Measurements from ENCODE around the gene PRKCZ.

Gene PRKCZ

DNA sequence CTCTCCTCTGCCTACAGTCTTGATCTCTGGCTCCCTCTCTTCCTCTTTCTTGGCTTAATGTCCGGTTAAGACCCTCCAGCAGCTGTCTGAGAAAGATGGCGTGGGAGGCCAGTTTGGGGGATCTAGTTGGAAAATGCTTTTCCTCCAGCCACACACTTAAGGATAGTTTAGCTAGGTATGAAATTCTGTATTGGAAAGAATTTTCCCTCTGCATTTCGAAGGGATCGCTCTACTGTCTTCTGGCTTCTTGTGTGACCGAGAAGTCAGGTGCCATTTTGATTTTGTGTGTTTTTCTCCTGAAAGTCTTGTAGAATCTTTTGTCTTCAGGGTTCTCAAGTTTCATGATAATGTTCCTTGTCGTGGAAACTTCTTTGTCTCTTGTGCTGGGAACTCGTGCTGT is 28.0 kb downstream of the PRKCZ start:
- H3K4me3 ChIP-seq (ENCODE audit: low read depth, low read length) = no peak overlapping the region
- TF ChIP-seq, protein P1, sequence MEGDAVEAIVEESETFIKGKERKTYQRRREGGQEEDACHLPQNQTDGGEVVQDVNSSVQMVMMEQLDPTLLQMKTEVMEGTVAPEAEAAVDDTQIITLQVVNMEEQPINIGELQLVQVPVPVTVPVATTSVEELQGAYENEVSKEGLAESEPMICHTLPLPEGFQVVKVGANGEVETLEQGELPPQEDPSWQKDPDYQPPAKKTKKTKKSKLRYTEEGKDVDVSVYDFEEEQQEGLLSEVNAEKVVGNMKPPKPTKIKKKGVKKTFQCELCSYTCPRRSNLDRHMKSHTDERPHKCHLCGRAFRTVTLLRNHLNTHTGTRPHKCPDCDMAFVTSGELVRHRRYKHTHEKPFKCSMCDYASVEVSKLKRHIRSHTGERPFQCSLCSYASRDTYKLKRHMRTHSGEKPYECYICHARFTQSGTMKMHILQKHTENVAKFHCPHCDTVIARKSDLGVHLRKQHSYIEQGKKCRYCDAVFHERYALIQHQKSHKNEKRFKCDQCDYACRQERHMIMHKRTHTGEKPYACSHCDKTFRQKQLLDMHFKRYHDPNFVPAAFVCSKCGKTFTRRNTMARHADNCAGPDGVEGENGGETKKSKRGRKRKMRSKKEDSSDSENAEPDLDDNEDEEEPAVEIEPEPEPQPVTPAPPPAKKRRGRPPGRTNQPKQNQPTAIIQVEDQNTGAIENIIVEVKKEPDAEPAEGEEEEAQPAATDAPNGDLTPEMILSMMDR (IDR thresholded peaks at IDR 0.05; ENCODE audit: insufficient read depth, low read depth, low read length, missing control alignments) = no peak
- no peak for DNase-seq (ENCODE audit: low read depth)

DNA sequence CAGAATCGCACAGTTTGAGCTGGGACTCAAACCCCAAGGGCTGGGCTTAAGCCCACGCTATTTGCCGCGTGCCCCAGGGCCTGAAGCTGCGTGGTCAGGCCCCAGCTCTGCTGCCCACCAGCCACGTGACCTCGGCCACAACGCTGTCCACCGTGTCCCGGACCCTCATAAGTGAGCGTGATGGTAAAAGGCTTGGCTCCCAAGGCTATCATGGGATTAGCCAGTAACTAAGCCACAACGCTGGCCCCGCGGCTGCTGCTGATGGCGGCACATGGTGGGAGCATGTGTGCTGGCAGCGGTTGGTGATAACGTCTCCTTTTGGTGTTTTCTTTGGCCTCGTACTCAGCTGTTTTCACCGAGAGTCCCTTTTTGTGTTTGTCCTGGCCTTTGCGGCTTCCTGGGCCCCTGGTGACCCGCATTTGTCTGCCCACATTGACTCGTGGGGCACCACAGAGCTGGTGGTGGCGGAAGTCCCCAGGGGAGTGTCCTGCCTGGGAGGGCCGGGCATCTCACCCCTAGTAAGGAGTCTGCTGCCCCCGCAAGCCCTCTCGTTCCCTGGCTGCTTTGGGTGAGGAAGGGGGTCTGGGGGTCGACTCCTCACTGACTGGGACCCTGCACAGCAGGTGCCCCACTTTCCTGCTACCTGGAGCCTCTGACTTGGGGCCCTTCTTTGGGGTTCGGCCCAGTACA is 29.3 kb downstream of the PRKCZ start:
- TF ChIP-seq, protein P1 (IDR thresholded peaks at IDR 0.05; ENCODE audit: insufficient read depth, low read depth, low read length, missing control alignments) = no peak
- H3K4me3 ChIP-seq (ENCODE audit: low read depth, low read length) = no peak overlapping the region
- no peak for DNase-seq (ENCODE audit: low read depth)

DNA sequence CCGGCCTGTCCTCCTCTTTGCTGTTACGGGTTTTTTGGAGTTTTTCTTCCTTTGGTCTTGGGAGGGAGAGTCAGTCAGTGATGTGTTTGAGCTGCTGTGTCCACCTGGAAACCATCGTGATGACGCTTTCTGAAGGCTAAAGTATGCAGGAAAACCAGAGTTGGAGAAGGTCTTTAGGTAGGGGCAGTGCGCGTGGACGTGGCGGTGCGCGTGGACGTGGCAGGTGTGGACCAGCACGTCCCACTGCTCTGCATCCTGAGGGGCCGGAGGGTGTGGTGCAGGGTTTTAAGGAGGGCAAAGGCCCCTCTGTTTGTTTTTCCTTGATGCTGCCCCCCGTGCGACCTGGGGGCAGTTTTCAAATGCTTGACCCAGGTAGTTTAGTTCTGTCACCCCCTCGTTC is 29.9 kb downstream of the PRKCZ start:
- no peak overlapping the region for H3K4me3 ChIP-seq (ENCODE audit: low read depth, low read length)
- no peak for DNase-seq (ENCODE audit: low read depth)
- TF ChIP-seq, protein P1 (IDR thresholded peaks at IDR 0.05; ENCODE audit: insufficient read depth, low read depth, low read length, missing control alignments) = no peak

DNA sequence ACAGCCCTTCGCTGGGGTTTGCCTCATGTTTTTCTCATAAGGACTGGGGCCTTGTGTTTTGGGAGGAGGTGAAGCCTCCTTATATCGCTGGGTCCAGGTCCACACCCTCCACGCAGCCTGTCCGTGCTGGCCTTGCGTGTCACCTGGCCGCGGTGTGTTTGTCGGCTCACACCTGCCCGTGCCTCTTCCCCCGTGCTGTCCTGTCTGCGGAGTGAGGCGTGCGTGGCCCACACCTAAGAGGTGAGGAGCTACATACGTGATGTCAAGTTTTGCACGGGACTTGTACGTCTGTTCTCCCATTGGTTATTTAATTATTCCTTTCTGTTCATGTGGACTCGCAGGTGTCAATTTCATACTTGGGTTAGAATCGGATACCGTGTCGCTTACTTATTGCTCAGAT is 30.7 kb downstream of the PRKCZ start:
- TF ChIP-seq, protein P1 (IDR thresholded peaks at IDR 0.05; ENCODE audit: insufficient read depth, low read depth, low read length, missing control alignments) = no peak
- no peak overlapping the region for H3K4me3 ChIP-seq (ENCODE audit: low read depth, low read length)
- no peak for DNase-seq (ENCODE audit: low read depth)

DNA sequence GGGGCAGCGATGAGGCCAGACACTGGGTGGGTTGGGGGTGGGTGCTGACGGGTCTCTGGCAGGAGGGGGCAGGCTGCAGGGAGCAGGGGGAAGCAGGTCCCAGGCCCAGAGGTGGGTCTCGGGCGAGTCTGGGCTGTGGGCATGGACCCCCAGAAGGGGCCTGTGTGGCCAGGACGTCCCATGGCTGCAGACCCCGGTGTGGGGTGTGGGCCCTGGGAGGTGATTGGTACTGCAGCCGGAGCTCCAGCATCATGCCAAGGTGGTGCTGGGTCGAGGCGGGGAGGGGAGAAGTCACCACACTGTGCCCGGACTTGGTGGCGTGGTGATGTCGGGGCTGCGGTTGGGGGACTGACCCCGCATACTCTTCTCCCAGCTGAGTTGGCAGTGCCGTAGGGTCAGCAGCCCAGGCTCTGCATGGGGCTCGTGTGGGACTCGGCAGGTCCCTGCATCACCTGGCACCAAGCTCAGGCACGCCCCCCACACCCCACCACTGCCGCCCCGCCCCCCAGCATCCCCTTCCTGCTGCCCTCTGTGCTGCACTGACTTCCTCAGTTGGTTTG is 31.2 kb downstream of the PRKCZ start:
- no peak for DNase-seq (ENCODE audit: low read depth)
- TF ChIP-seq, protein P1 (IDR thresholded peaks at IDR 0.05; ENCODE audit: insufficient read depth, low read depth, low read length, missing control alignments) = no peak
- H3K4me3 ChIP-seq (ENCODE audit: low read depth, low read length) = no peak overlapping the region

DNA sequence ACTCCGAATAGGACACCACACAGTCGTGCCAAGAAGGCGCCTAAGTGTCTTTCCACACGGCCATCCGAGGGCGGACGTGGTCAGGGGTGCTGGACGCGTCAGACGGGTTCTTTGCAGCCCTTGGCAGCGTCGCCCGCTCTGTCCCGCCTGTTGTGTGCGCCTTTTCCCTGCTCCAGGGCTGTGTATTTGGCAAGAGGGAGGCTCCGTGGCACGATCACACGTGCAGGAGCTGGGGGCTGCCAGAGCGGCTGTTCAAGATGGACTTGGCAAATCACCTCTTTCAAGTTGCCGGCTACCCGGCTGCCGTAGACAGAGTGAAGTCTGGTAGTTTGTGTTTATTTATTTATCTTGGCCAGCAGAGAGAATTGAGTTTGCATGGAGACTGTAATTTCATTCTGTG is 31.9 kb downstream of the PRKCZ start:
- TF ChIP-seq, protein P1 (IDR thresholded peaks at IDR 0.05; ENCODE audit: insufficient read depth, low read depth, low read length, missing control alignments) = no peak
- no peak overlapping the region for H3K4me3 ChIP-seq (ENCODE audit: low read depth, low read length)
- no peak for DNase-seq (ENCODE audit: low read depth)

DNA sequence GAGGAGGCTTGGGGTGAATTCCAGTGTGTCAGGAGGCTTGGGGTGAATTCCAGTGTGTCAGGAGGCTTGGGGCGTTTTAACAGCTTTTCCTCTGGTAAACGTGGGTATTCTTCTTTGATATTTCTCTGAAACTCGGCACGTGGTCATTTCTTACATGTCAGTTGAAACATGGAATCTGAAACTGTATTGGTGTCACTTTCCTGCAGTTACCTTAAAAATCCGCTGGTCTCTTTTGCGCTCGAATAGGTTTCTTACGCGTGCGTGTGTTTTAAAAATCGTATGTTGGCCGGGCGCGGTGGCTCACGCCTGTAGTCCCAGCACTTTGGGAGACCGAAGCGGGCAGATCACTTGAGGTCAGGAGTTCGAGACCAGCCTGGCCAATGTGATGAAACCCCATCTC is 33.5 kb downstream of the PRKCZ start:
- H3K4me3 ChIP-seq (ENCODE audit: low read depth, low read length) = no peak overlapping the region
- TF ChIP-seq, protein P1 (IDR thresholded peaks at IDR 0.05; ENCODE audit: insufficient read depth, low read depth, low read length, missing control alignments) = no peak
- no peak for DNase-seq (ENCODE audit: low read depth)
